ENCODE results near the gene DOCK4. TPM values are rescaled to one million over a fixed set of nuclear protein-coding genes. Genes with fewer than 3 reads are reported as not detected.
"Not testable (repeated sequence)": the region's sequence is repeated elsewhere in the genome, so short reads cannot be mapped to it uniquely, and the experiment has no call there.

DOCK4 gene
- total RNA-seq, 1 donor from 2014 or later = 100 TPM

GRCh38 chr7:111919164-111919563 lies 287.0 kb downstream of the DOCK4 start:
- intact Hi-C loops (cut with DNase I) = no loop called here
- TF ChIP-seq CTCF (IDR thresholded peaks at IDR 0.05) = no peak
- no peak overlapping the region for H3K27ac ChIP-seq
- no peak overlapping the region for H3K4me3 ChIP-seq
- no peaks in the 10 kb centered on the region for H3K9me3 ChIP-seq
- H3K27me3 ChIP-seq = no peaks in the 10 kb centered on the region
- DNase-seq (no peak), ATAC-seq (no peak)
- H3K4me1 ChIP-seq = no peaks in the 10 kb centered on the region
- peaks cover 25% of the 10 kb centered on the region for H3K36me3 ChIP-seq

GRCh38 chr7:111918461-111918860 lies 287.7 kb downstream of the DOCK4 start:
- ATAC-seq (no peak), DNase-seq (no peak)
- H3K9me3 ChIP-seq = no peaks in the 10 kb centered on the region
- H3K27ac ChIP-seq = no peak overlapping the region
- peaks cover 32% of the 10 kb centered on the region for H3K36me3 ChIP-seq
- no peaks in the 10 kb centered on the region for H3K27me3 ChIP-seq
- H3K4me3 ChIP-seq = no peak overlapping the region
- TF ChIP-seq CTCF (IDR thresholded peaks at IDR 0.05) = no peak
- intact Hi-C loops (cut with DNase I) = no loop called here
- H3K4me1 ChIP-seq = no peaks in the 10 kb centered on the region

GRCh38 chr7:111917404-111917803 lies 288.8 kb downstream of the DOCK4 start:
- DNase-seq; H3K27ac ChIP-seq; intact Hi-C loops (cut with DNase I); H3K9me3 ChIP-seq; ATAC-seq; H3K4me3 ChIP-seq; H3K4me1 ChIP-seq; H3K27me3 ChIP-seq: not testable (repeated sequence)
- H3K36me3 ChIP-seq = peaks cover 32% of the 10 kb centered on the region

GRCh38 chr7:111914291-111914690 lies 291.9 kb downstream of the DOCK4 start:
- H3K36me3 ChIP-seq = peaks cover 28% of the 10 kb centered on the region
- H3K27ac ChIP-seq = no peak overlapping the region
- no peak for ATAC-seq
- DNase-seq = no peak
- no peaks in the 10 kb centered on the region for H3K4me1 ChIP-seq
- H3K27me3 ChIP-seq = no peaks in the 10 kb centered on the region
- no peak overlapping the region for H3K4me3 ChIP-seq
- TF ChIP-seq CTCF (IDR thresholded peaks at IDR 0.05) = no peak
- intact Hi-C loops (cut with DNase I) = no loop called here
- H3K9me3 ChIP-seq = no peaks in the 10 kb centered on the region

- peaks cover 34% of the 10 kb centered on the region for H3K36me3 ChIP-seq
- no peaks in the 10 kb centered on the region for H3K9me3 ChIP-seq
- no peak for TF ChIP-seq CTCF (IDR thresholded peaks at IDR 0.05)
- H3K27me3 ChIP-seq = no peaks in the 10 kb centered on the region
- H3K27ac ChIP-seq = no peak overlapping the region
- no peak for DNase-seq
- no peak overlapping the region for H3K4me3 ChIP-seq
- no peak for ATAC-seq
- intact Hi-C loops (cut with DNase I) = no loop called here
- H3K4me1 ChIP-seq = no peaks in the 10 kb centered on the region
Measured at GRCh38 chr7:111911166-111911961, 294.8 kb downstream of the DOCK4 start.

- intact Hi-C loops (cut with DNase I) = no loop called here
- Histone ChIP-seq H3K36me3 (peaks cover 35% of the 10 kb centered on the region), H3K4me3 (no peak overlapping the region), H3K27ac (no peak overlapping the region), H3K4me1 (no peaks in the 10 kb centered on the region), H3K9me3 (no peaks in the 10 kb centered on the region), H3K27me3 (no peaks in the 10 kb centered on the region)
- DNase-seq = no peak
- no peak for TF ChIP-seq CTCF (IDR thresholded peaks at IDR 0.05)
- ATAC-seq = no peak
Measured at GRCh38 chr7:111910656-111911055, 295.5 kb downstream of the DOCK4 start.

GRCh38 chr7:111908673-111909072 lies 297.5 kb downstream of the DOCK4 start:
- H3K27ac ChIP-seq; intact Hi-C loops (cut with DNase I); ATAC-seq; H3K27me3 ChIP-seq; H3K9me3 ChIP-seq; H3K4me1 ChIP-seq; H3K4me3 ChIP-seq; DNase-seq: not testable (repeated sequence)
- H3K36me3 ChIP-seq = peaks cover 22% of the 10 kb centered on the region

Measured in upper lobe of right lung (tissue), 1 donor.